Astrocyte (in vitro differentiated cells and primary cell): ENCODE results near the gene ESYT1.

Experiments used
- EZH2 ChIP-seq: IDR thresholded peaks from 2 replicates; pipeline ENCODE4 v1.6.1; 2012; ENCODE audit warnings: mild to moderate bottlenecking, low read length, inconsistent platforms; ENCODE audit not compliant: insufficient read depth
- TF ChIP-seq, protein P1 (sequence below): IDR thresholded peaks from 2 replicates; pipeline ENCODE4 v1.5.1; 2011; ENCODE audit warnings: low read depth, mild to moderate bottlenecking, inconsistent platforms, low read length, moderate library complexity; ENCODE audit not compliant: insufficient read depth

DNA sequence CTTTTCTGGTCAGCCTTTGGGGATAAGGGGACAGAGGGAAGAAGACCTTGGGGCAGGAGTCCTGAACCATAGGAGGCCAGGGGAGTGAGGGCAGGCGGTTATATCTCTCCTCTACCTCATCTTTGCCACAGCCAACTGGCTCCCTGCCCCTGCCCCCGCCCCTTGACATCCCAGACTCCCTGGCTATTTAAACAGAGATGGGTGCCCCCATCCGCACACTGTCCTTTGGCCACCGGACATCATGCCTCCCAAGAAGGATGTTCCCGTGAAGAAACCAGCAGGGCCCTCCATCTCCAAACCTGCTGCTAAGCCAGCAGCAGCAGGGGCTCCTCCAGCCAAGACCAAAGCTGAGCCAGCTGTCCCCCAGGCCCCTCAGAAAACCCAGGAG, 25.6 kb downstream of the ESYT1 start:
- TF ChIP-seq, protein P1, sequence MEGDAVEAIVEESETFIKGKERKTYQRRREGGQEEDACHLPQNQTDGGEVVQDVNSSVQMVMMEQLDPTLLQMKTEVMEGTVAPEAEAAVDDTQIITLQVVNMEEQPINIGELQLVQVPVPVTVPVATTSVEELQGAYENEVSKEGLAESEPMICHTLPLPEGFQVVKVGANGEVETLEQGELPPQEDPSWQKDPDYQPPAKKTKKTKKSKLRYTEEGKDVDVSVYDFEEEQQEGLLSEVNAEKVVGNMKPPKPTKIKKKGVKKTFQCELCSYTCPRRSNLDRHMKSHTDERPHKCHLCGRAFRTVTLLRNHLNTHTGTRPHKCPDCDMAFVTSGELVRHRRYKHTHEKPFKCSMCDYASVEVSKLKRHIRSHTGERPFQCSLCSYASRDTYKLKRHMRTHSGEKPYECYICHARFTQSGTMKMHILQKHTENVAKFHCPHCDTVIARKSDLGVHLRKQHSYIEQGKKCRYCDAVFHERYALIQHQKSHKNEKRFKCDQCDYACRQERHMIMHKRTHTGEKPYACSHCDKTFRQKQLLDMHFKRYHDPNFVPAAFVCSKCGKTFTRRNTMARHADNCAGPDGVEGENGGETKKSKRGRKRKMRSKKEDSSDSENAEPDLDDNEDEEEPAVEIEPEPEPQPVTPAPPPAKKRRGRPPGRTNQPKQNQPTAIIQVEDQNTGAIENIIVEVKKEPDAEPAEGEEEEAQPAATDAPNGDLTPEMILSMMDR = no peak
- TF ChIP-seq EZH2 = no peak
